ENCODE measurements around the gene FST.

The FST gene

GRCh38 chr5:53438486-53439472 is 41.6 kb upstream of the FST start:
- no peaks in the 10 kb centered on the region for H4K20me1 ChIP-seq (ENCODE audit: insufficient read depth, low read length)
- no peak overlapping the region for H2AFZ ChIP-seq (ENCODE audit: low read length)
- peaks cover 7% of the 10 kb centered on the region for H3K4me1 ChIP-seq (ENCODE audit: low read length)
- peak; percentile 27 for DNase-seq
- no peak overlapping the region for H3K9ac ChIP-seq (ENCODE audit: low read length)
- H3K4me2 ChIP-seq (ENCODE audit: low read depth, low read length) = peak overlapping the region; percentile 15; the same call in 1 of the 2 replicates
- H3K27me3 ChIP-seq (replicated peaks; ENCODE audit: insufficient read depth, low read length) = no peaks in the 10 kb centered on the region
- H3K79me2 ChIP-seq (ENCODE audit: low read length) = no peaks in the 10 kb centered on the region
- H3K27ac ChIP-seq (ENCODE audit: low read length) = no peak overlapping the region
- H3K9me2 ChIP-seq (replicated peaks; ENCODE audit: insufficient read depth, low read length) = no peaks in the 10 kb centered on the region
- no peaks in the 10 kb centered on the region for H3F3A ChIP-seq (ENCODE audit: insufficient read depth, low read length)
- TF ChIP-seq CTCF (IDR thresholded peaks at IDR 0.05; ENCODE audit: low read length) = no peak
- H3K9me3 ChIP-seq (replicated peaks; ENCODE audit: insufficient read depth, low read length) = no peaks in the 10 kb centered on the region
- H3K4me3 ChIP-seq (ENCODE audit: low read length) = no peak overlapping the region
- H3K36me3 ChIP-seq (replicated peaks; ENCODE audit: insufficient read depth, low read length) = no peaks in the 10 kb centered on the region

- no peaks in the 10 kb centered on the region for H3K79me2 ChIP-seq (ENCODE audit: low read length)
- H3K27ac ChIP-seq (ENCODE audit: low read length) = no peak overlapping the region
- no peak overlapping the region for H3K4me3 ChIP-seq (ENCODE audit: low read length)
- no peaks in the 10 kb centered on the region for H3K9me3 ChIP-seq (replicated peaks; ENCODE audit: insufficient read depth, low read length)
- H3K9ac ChIP-seq (ENCODE audit: low read length) = no peak overlapping the region
- H3K36me3 ChIP-seq (replicated peaks; ENCODE audit: insufficient read depth, low read length) = no peaks in the 10 kb centered on the region
- no peak overlapping the region for H3K4me2 ChIP-seq (ENCODE audit: low read depth, low read length)
- no peak overlapping the region for H2AFZ ChIP-seq (ENCODE audit: low read length)
- TF ChIP-seq EZH2 (optimal IDR thresholded peaks at IDR 0.05; ENCODE audit: low read depth, low read length) (no peak), CTCF (IDR thresholded peaks at IDR 0.05; ENCODE audit: low read length) (no peak), EZH2phosphoT487 (IDR thresholded peaks at IDR 0.05; ENCODE audit: low read length) (no peak)
- H3K27me3 ChIP-seq (replicated peaks; ENCODE audit: insufficient read depth, low read length) = no peaks in the 10 kb centered on the region
- no peak for DNase-seq
- H3F3A ChIP-seq (ENCODE audit: insufficient read depth, low read length) = no peaks in the 10 kb centered on the region
- no peaks in the 10 kb centered on the region for H3K9me2 ChIP-seq (replicated peaks; ENCODE audit: insufficient read depth, low read length)
- no peaks in the 10 kb centered on the region for H4K20me1 ChIP-seq (ENCODE audit: insufficient read depth, low read length)
- H3K4me1 ChIP-seq (ENCODE audit: low read length) = peaks cover 7% of the 10 kb centered on the region
Measured at GRCh38 chr5:53442961-53443360, 37.5 kb upstream of the FST start.

DNA sequence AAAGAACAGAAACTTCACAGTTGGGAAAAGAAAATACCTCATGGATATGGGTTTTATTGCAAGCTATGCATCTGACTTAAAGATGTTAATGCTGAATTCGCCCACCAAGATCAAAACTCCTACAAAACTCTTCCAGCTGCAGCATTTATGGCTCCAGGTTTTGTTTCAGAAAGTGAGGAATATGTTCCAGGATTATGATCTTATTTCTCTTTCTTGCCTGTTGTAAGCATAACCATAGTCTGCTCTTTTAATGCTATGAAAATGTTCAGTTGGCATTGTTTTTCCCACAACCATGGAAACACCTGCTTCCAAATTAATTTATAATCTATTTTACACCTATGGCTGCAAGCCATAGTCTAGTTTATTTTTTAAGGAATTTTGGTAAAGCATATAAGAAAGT is 34.9 kb upstream of the FST start:
- TF ChIP-seq EZH2phosphoT487 (IDR thresholded peaks at IDR 0.05; ENCODE audit: low read length) (no peak), CTCF (IDR thresholded peaks at IDR 0.05; ENCODE audit: low read length) (no peak), EZH2 (optimal IDR thresholded peaks at IDR 0.05; ENCODE audit: low read depth, low read length) (no peak)
- no peak overlapping the region for H3K9ac ChIP-seq (ENCODE audit: low read length)
- no peaks in the 10 kb centered on the region for H3K9me2 ChIP-seq (replicated peaks; ENCODE audit: insufficient read depth, low read length)
- no peaks in the 10 kb centered on the region for H4K20me1 ChIP-seq (ENCODE audit: insufficient read depth, low read length)
- no peaks in the 10 kb centered on the region for H3K27me3 ChIP-seq (replicated peaks; ENCODE audit: insufficient read depth, low read length)
- H3K36me3 ChIP-seq (replicated peaks; ENCODE audit: insufficient read depth, low read length) = no peaks in the 10 kb centered on the region
- H3F3A ChIP-seq (ENCODE audit: insufficient read depth, low read length) = no peaks in the 10 kb centered on the region
- DNase-seq = no peak
- H3K9me3 ChIP-seq (replicated peaks; ENCODE audit: insufficient read depth, low read length) = no peaks in the 10 kb centered on the region
- H3K79me2 ChIP-seq (ENCODE audit: low read length) = no peaks in the 10 kb centered on the region
- H3K4me2 ChIP-seq (ENCODE audit: low read depth, low read length) = no peak overlapping the region
- no peaks in the 10 kb centered on the region for H3K4me1 ChIP-seq (ENCODE audit: low read length)
- no peak overlapping the region for H3K27ac ChIP-seq (ENCODE audit: low read length)
- H3K4me3 ChIP-seq (ENCODE audit: low read length) = no peak overlapping the region
- H2AFZ ChIP-seq (ENCODE audit: low read length) = no peak overlapping the region
